Activated CD8-positive, alpha-beta memory T cell treated with anti-CD3 and anti-CD28 coated beads for 48 hours (primary cell): ENCODE data around the gene FAM171A2.

ENCODE experiments used
- DNase-seq, 3 experiments: peaks; one replicate each; pipeline ENCODE4 v3.0.0-alpha.2; 2020; ENCODE audit warnings: low read depth in 2 of 3, low spot score in 2 of 3

The FAM171A2 gene

DNA sequence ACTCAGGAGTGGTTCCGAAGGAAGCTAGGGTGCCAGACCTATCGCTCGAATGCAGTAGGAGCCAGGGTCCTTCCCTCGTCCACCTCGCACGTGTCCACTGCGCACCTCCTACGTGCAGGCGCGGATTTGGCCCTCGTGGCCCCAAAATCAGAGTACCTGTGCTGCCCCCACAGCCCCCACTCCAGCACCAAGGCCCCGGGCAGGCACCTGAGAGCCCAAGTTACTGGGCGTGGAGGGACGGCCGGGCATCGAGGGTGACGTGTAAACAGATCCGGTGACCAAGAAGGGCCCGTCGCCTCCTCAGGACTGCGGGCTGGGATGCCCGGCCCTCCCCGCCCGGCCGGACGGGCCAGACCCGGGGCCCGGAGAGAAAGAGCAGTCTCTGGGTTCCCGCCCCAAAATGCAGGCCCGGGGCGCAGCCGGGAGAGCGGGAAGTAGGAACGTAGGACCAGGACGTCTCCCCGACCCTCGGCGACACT, 39.5 kb downstream of the FAM171A2 start:
- DNase-seq, result no peak

- DNase-seq, result no peak
Measured at GRCh38 chr17:44323359-44324091, 40.1 kb downstream of the FAM171A2 start.

- no peak for DNase-seq
Measured at GRCh38 chr17:44322236-44322895, 41.3 kb downstream of the FAM171A2 start.

- DNase-seq, result no peak
Measured at GRCh38 chr17:44321246-44322120, 42.2 kb downstream of the FAM171A2 start.

DNA sequence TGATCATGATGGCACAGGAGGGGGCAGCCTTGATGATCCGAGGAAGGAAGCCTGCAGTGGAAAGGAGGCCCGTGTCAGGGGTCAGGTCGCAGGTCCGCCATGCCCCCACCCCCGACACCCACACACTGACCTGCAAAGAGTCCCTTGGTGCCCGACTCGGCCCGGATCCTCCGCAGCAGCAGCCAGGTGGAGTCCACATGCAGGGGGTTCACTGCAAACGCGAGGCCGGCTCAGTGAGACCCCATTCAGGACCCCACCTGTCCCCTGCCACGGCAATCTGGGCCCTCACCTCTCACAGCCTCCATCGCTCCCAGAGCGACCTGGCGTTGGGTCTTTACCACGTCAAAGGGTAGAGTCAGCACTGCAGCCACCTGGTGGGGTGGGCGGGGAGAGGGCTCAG, 43.6 kb downstream of the FAM171A2 start:
- no peak for DNase-seq

DNA sequence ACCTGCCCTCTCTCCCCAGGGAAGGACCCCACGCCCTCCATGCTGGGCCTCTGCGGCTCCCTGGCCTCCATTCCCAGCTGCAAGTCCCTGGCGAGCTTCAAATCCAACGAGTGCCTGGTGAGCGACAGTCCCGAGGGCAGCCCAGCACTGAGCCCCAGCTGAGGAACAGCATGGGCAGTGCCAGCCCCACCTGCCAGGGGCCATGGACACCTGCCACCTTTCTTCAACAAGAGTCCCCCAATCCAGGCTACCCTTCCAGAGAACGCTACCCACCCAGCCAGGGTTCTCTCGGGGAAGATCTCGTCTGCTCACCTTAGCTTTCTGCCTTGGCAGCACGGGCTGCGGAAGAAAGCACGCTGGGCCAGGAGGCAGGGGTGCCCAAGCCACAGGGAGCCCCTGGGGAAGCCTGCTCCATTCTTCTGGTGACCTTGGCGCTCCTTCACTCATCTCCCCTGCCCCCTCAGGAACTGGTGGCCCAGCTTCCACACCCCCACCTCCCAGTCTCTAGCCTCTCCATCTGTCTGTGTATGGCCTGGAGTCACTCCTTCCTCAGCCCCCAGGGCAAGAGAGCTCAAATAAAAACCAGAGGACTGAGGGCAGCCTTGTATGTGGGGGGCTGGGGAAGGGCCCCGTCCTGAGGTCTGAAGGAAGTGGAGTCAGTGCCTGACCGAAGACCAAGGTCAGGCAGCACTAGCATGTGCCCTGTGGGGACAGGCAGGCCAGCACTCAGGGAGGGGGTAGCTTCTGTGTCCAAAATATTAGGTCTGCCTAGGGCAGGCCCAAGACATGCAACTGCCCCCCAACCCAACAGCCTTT, 45.4 kb downstream of the FAM171A2 start:
- DNase-seq, result no peak

- no peak for DNase-seq
Measured at GRCh38 chr17:44317545-44317944, 46.1 kb downstream of the FAM171A2 start.

DNA sequence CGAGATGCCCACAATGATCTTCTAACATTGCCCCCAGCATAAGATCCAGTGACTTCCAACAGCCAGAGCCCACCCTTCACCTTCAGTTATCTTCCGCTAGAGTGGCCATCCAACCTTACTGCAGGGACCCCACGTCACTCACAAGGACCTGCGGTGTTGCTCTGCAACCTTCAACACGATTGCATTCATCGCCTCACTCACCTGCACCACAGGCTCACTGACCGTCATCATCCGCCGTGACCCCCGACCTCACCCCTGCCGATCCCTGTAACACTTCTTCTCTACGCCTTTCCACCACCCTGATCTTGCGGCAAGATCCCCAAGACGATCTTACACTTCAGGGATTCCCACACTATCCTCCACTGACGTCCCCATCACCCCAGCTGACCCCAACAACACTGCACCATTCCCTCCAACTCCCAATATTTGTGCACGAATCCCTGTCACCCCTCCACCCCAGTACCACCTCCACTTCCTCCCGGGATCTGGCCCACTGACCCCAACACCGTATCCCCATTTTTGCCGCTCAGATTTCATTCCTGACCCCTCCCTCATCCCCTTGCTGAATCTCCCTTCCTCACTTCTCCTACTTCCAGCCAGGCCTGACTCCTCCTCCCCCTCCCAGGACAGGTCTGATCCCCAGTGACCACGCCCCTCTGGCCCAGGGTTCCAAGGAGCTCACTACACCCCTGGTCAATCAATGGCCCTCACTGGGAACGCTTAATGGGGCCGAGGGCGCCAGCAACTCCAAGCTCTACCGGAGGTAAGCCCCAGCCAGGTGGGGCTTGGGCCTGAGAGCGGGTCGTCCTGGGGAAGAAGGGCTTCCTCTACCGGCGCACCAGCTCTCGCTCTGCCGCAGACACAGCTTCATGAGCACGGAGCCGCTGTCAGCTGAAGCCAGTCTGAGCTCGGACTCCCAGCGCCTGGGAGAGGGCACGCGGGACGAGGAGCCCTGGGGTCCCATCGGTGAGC, 47.6 kb downstream of the FAM171A2 start:
- DNase-seq, result no peak

- no peak for DNase-seq
Measured at GRCh38 chr17:44314869-44315661, 48.6 kb downstream of the FAM171A2 start.

DNA sequence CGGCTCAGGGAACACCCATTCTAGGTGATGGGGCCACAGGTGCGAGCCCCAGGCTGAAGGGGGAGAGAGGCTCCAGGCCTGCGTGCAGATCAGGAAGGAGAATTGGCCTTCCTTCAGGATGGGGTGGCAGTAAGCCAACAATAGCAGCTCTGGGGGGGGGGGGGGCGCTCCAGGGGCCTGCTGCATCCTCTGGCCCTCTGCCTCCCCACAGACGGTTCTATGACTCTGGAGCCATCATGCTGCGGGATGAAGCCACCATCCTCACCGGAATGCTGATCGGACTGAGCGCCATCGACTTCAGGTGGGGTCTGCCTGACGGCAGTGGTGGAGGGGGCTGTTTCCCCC, 49.2 kb downstream of the FAM171A2 start:
- no peak for DNase-seq

DNA sequence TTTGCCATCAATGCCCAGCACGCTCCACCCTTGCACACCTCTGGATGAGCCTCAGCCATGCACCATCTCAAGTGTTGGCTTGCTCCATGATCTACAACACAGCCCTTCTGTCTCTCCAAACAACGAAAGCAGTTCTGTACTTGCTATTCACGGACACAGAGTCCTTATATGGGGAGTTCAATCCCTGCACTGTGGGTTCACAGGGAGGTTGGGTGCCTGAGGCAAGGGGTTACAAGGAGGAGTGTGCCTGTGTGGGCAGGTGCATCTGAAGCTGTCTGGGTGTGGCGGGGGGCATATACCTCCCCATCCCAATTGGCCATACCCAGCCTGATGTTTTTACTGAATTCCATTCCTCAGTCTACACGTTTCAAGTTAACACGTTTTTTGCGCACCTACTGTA, 49.6 kb downstream of the FAM171A2 start:
- no peak for DNase-seq

- DNase-seq, result no peak
Measured at GRCh38 chr17:44312396-44313104, 51.1 kb downstream of the FAM171A2 start.

DNA sequence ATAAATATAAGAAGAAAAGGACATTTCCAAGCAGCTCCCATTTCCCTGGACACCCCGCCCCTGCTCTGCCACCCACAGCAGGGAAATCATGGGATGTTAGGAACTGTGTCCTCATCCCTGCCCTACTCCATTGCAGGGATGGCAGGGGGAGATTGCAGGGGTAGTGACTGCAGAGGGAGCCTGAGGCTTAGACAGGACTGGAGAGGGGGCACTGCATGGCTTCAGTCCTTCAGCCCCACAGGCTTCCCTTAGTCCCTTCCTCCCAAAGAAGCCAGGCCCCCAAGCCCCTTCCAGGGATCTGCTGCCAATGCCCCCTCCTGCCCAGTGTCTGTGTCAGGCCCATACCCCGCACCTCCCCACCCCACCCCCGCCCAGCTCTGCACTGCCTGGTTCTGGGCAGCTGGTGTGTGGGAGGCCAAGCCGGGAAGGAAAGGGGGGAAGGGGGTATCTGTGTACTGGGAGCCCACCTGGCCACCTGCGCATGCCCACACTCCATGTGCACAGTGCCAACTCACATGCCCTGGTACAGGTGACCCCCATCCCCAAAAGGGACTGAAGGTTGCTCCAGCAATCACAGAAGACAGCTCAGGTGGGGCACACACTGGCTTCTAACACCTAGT, 52.0 kb downstream of the FAM171A2 start:
- DNase-seq, result no peak

GRCh38 chr17:44310609-44311376, 52.9 kb downstream of the FAM171A2 start:
- no peak for DNase-seq

- DNase-seq, result no peak
Measured at GRCh38 chr17:44310188-44310587, 53.5 kb downstream of the FAM171A2 start.

DNA sequence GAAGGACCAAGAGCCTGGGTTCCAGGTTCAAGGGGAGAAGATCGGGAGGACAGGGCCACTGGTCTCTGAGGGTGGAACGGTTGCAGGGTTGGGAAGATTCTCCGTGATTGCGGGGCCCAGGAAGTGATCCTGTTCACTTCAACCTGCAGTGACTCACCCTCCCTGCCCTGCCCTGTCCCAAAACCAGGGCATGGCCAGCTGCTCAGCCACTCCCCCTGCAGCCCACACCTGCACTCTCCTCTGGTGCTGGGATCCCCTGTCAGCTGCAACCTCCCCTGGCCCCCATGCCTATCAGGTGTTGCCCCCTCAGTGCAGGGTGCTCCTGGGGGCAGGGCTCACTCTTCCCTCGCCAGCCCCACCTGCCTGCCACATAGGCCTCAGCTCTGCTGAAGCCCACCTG, 54.2 kb downstream of the FAM171A2 start:
- no peak for DNase-seq

GRCh38 chr17:44308865-44309264, 54.8 kb downstream of the FAM171A2 start:
- DNase-seq, result no peak
